IMR-90 (cell line): Measurements from ENCODE around the gene WDR62. TPM values are rescaled to one million over a fixed set of nuclear protein-coding genes. Genes with fewer than 3 reads are reported as not detected.

Experiments
- ATAC-seq: fragments of 200-7000 bp; cut with Tn5 transposase; 2 replicates; pipeline ENCODE4 v1.9.1; 2020; ENCODE audit warnings: low read depth, mild to moderate bottlenecking, moderate library complexity
- BruUV-seq: library from RNA; stranded (reverse); fragments of 400-500 nt; replicated peaks from 2 replicates; lab custom pipeline; 2021; lab: Mats Ljungman, UMichigan
- CTCF ChIA-PET: fragments of 300-600 bp; formaldehyde crosslinking; extraction: SDS; loops from one replicate; lab custom pipeline; 2021; ENCODE audit warnings: antibody characterized with exemption; lab: Yijun Ruan, JAX
- POLR2A ChIA-PET: fragments of 300-600 bp; sonication (Branson Sonifier 250); formaldehyde crosslinking; loops from one replicate; lab custom pipeline; 2022; ENCODE audit warnings: antibody characterized with exemption; ENCODE audit not compliant: unreplicated experiment; lab: Charles Lee
- DNase-seq: peaks from one replicate; pipeline ENCODE4 v3.0.0; 2013
- H2AFZ ChIP-seq: replicated peaks from 2 replicates; pipeline ENCODE3; 2013; ENCODE audit warnings: low read length, mild to moderate bottlenecking; ENCODE audit not compliant: poor library complexity
- H2AK5ac ChIP-seq: 2 replicates; pipeline ENCODE4 v1.6.1; 2013; ENCODE audit warnings: low read depth, low read length, inconsistent platforms
- H2AK9ac ChIP-seq: replicated peaks from 2 replicates; pipeline ENCODE3; 2013; ENCODE audit warnings: mild to moderate bottlenecking, low read depth, low read length, moderate library complexity; ENCODE audit not compliant: poor library complexity
- H2BK120ac ChIP-seq: 2 replicates; pipeline ENCODE4 v1.6.1; 2013; ENCODE audit warnings: low read depth, low read length, inconsistent platforms
- H2BK15ac ChIP-seq: 3 replicates; pipeline ENCODE4 v1.6.1; 2013; ENCODE audit warnings: low read depth, low read length, inconsistent platforms
- H2BK20ac ChIP-seq: 2 replicates; pipeline ENCODE4 v1.6.1; 2013; ENCODE audit warnings: low read depth, mild to moderate bottlenecking, inconsistent platforms, low read length, moderate library complexity
- H2BK5ac ChIP-seq: 2 replicates; pipeline ENCODE4 v1.6.1; 2013; ENCODE audit warnings: mild to moderate bottlenecking, low read depth, low read length, inconsistent platforms; ENCODE audit not compliant: poor library complexity, severe bottlenecking
- H3K14ac ChIP-seq: replicated peaks from 2 replicates; pipeline ENCODE4 v1.6.1; 2013; ENCODE audit warnings: low read depth, low read length, inconsistent platforms
- H3K18ac ChIP-seq: 2 replicates; pipeline ENCODE4 v1.6.1; 2013; ENCODE audit warnings: low read depth, low read length, control low read depth
- H3K23ac ChIP-seq: 2 replicates; pipeline ENCODE4 v1.6.1; 2013; ENCODE audit warnings: low read depth, low read length, inconsistent platforms
- H3K27ac ChIP-seq: 2 replicates; pipeline ENCODE4 v1.5.1; 2013; ENCODE audit warnings: mild to moderate bottlenecking, control low read depth, low read length; ENCODE audit not compliant: insufficient read depth
- H3K27me3 ChIP-seq: 2 replicates; pipeline ENCODE4 v1.6.1; 2013; ENCODE audit warnings: low read length; ENCODE audit not compliant: control insufficient read depth, insufficient read depth
- H3K36me3 ChIP-seq: 2 replicates; pipeline ENCODE4 v1.6.1; 2013; ENCODE audit warnings: low read length, mixed read lengths; ENCODE audit not compliant: control insufficient read depth, insufficient read depth
- H3K4ac ChIP-seq: 2 replicates; pipeline ENCODE4 v1.6.1; 2013; ENCODE audit warnings: low read depth, low read length, inconsistent platforms
- H3K4me1 ChIP-seq: 2 replicates; pipeline ENCODE4 v1.6.1; 2013; ENCODE audit warnings: low read length, mixed read lengths; ENCODE audit not compliant: control insufficient read depth, insufficient read depth
- H3K4me2 ChIP-seq: 2 replicates; pipeline ENCODE4 v1.6.1; 2013; ENCODE audit warnings: low read depth, mild to moderate bottlenecking, control low read depth, low read length, moderate library complexity
- H3K4me3 ChIP-seq: 2 replicates; pipeline ENCODE4 v1.5.1; 2013; ENCODE audit warnings: low read depth, mild to moderate bottlenecking, control low read depth, low read length, moderate library complexity; ENCODE audit not compliant: insufficient read depth
- H3K56ac ChIP-seq: 2 replicates; pipeline ENCODE4 v1.6.1; 2013; ENCODE audit warnings: low read length, inconsistent platforms; ENCODE audit not compliant: insufficient read depth; ENCODE audit errors: extremely low read depth
- H3K79me1 ChIP-seq, 2 experiments: 2 replicates each; pipeline ENCODE4 v1.6.1; 2013; ENCODE audit warnings: low read length in 2 of 2, inconsistent platforms in 1 of 2, low read depth in 1 of 2
- H3K9ac ChIP-seq: 2 replicates; pipeline ENCODE4 v1.6.1; 2013; ENCODE audit warnings: low read depth, low read length, control low read depth
- H3K9me1 ChIP-seq: 2 replicates; pipeline ENCODE4 v1.6.1; 2013; ENCODE audit warnings: low read length, inconsistent platforms; ENCODE audit not compliant: insufficient read depth
- H3K9me3 ChIP-seq: 2 replicates; pipeline ENCODE4 v1.6.1; 2013; ENCODE audit warnings: low read length; ENCODE audit not compliant: control insufficient read depth, insufficient read depth
- H4K20me1 ChIP-seq: 2 replicates; pipeline ENCODE4 v1.6.1; 2013; ENCODE audit warnings: low read length, inconsistent platforms; ENCODE audit not compliant: insufficient read depth
- H4K5ac ChIP-seq: 2 replicates; pipeline ENCODE4 v1.6.1; 2013; ENCODE audit warnings: mild to moderate bottlenecking, low read depth, low read length, control low read depth
- H4K8ac ChIP-seq, 2 experiments: 2 replicates each; pipeline ENCODE4 v1.6.1; 2013; ENCODE audit warnings: low read depth in 2 of 2, low read length in 2 of 2, control low read depth in 1 of 2, inconsistent platforms in 1 of 2
- H4K91ac ChIP-seq: 2 replicates; pipeline ENCODE4 v1.6.1; 2013; ENCODE audit warnings: low read depth, low read length, inconsistent platforms; ENCODE audit not compliant: insufficient read depth
- BHLHE40 ChIP-seq: fragments of 150-350 bp; IDR thresholded peaks from 2 replicates; pipeline ENCODE4 v1.6.1; 2016; ENCODE audit warnings: mild to moderate bottlenecking, low read depth, low read length
- CEBPB ChIP-seq: IDR thresholded peaks from 2 replicates; pipeline ENCODE4 v1.6.1; 2012; ENCODE audit warnings: low read depth, low read length, improper control_type of control experiment
- CHD1 ChIP-seq: IDR thresholded peaks from 2 replicates; pipeline ENCODE4 v1.6.1; 2012; ENCODE audit warnings: low read depth, low read length, improper control_type of control experiment
- FOS ChIP-seq: fragments of 150-350 bp; IDR thresholded peaks from 2 replicates; pipeline ENCODE4 v1.6.1; 2016; ENCODE audit warnings: low read depth, low read length
- MAFK ChIP-seq: IDR thresholded peaks from 2 replicates; pipeline ENCODE4 v1.6.1; 2012; ENCODE audit warnings: low read depth, low read length, improper control_type of control experiment
- MAZ ChIP-seq: IDR thresholded peaks from 2 replicates; pipeline ENCODE4 v1.6.1; 2012; ENCODE audit warnings: low read depth, mild to moderate bottlenecking, low read length, improper control_type of control experiment, moderate library complexity, borderline replicate concordance
- MXI1 ChIP-seq: IDR thresholded peaks from 2 replicates; pipeline ENCODE4 v1.6.1; 2012; ENCODE audit warnings: low read depth, mild to moderate bottlenecking, low read length, moderate library complexity, borderline replicate concordance
- NFE2L2 ChIP-seq: fragments of 150-350 bp; IDR thresholded peaks from 2 replicates; pipeline ENCODE4 v1.6.1; 2016; ENCODE audit warnings: low read depth, mild to moderate bottlenecking, low read length
- POLR2A ChIP-seq: IDR thresholded peaks from 2 replicates; pipeline ENCODE4 v1.6.1; 2012; ENCODE audit warnings: mild to moderate bottlenecking, low read depth, low read length
- RAD21 ChIP-seq: IDR thresholded peaks from 2 replicates; pipeline ENCODE4 v1.6.1; 2012; ENCODE audit warnings: low read length, improper control_type of control experiment
- RCOR1 ChIP-seq: IDR thresholded peaks from 2 replicates; pipeline ENCODE4 v1.6.1; 2012; ENCODE audit warnings: mild to moderate bottlenecking, low read length, improper control_type of control experiment; ENCODE audit not compliant: insufficient replicate concordance
- RFX5 ChIP-seq: IDR thresholded peaks from 2 replicates; pipeline ENCODE4 v1.8.0; 2012; ENCODE audit warnings: low read depth, mild to moderate bottlenecking, low read length, moderate library complexity
- SMC3 ChIP-seq: fragments of 150-350 bp; IDR thresholded peaks from 2 replicates; pipeline ENCODE4 v1.6.1; 2016; ENCODE audit warnings: low read depth, mild to moderate bottlenecking, antibody characterized with exemption, low read length, moderate library complexity
- WGBS, 2 experiments: methylation state at CpG; one replicate each; pipeline versions ENCODE4 v1.1.5 to v1.1.7; 2013; ENCODE audit warnings: missing lambda C conversion rate in 2 of 2; ENCODE audit not compliant: insufficient read length in 1 of 2; ENCODE audit errors: extremely low coverage in 2 of 2; 5-methylcytosine and 5-hydroxymethylcytosine counted together
- dilution Hi-C: fragments of 300-500 bp; cut with HindIII; formaldehyde crosslinking; loops from one replicate; pipeline ENCODE4 v1.14.3; 2018; ENCODE audit warnings: low sequenced_read_pairs; ENCODE audit not compliant: unreplicated experiment
- in situ Hi-C: fragments of 300-500 bp; cut with MboI; formaldehyde crosslinking; loops from 3 replicates; pipeline ENCODE4 v1.14.3; 2019; ENCODE audit warnings: low sequenced_read_pairs, inconsistent platforms, mixed read lengths
- intact Hi-C: fragments of 100-400 bp; cut with micrococcal nuclease; formaldehyde crosslinking; loops from 2 replicates; pipeline ENCODE4 v1.10.0; 2022
- polyA plus RNA-seq, 3 experiments: library from polyadenylated mRNA; depleted of rRNA; stranded (reverse); fragments of >200 nt; gene quantifications; 2 replicates each; pipeline ENCODE4 v1.2.3, GENCODE V29; 2012; ENCODE audit warnings: low replicate concordance in 1 of 3
- total RNA-seq: library from RNA; depleted of rRNA; stranded (reverse); fragments of >200 nt; gene quantifications from 2 replicates; pipeline ENCODE4 v1.2.3, GENCODE V29; 2012
- TF ChIP-seq, protein P1 (sequence below): fragments of 150-350 bp; IDR thresholded peaks from 2 replicates; pipeline ENCODE4 v1.6.1; 2016; ENCODE audit warnings: low read depth, mild to moderate bottlenecking, low read length, moderate library complexity, borderline replicate concordance
- TF ChIP-seq, protein P2 (sequence below): fragments of 150-350 bp; IDR thresholded peaks from 2 replicates; pipeline ENCODE4 v1.6.1; 2017; ENCODE audit warnings: mild to moderate bottlenecking, antibody characterized with exemption, low read length, low read depth
- TF ChIP-seq, protein P3 (sequence below): conservative IDR thresholded peaks from 2 replicates; pipeline ENCODE4 v1.5.1; 2012; ENCODE audit warnings: mild to moderate bottlenecking, low read depth, low read length, improper control_type of control experiment

The WDR62 gene
- total and polyA plus RNA-seq, 2 of the 4 experiments (the other 2 are of a cell fraction): 4.5 to 7.0 TPM

DNA sequence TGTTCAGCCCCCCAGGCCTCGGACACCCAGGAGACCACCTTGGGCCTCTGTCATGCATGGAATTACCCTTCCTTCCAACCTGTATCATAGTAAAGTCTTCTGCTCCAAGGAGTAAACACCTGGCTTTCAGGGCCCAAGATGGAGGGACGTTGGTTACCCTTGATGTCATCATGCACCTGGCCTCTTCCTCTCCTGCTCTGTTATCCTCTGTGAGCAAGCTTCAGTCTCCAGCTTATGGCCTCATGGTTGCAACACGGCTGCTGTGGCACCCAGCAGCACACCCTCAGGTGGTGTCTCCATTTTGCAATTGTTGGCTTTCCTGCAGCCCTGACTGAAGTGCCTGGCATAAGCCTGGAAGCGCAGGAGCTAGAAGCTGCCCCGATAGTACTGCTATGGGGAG is 52.3 kb downstream of the WDR62 start:
- intact Hi-C loops (no loop called here), dilution Hi-C loops (no loop called here), in situ Hi-C loops (no loop called here)
- ChIA-PET POLR2A (no interaction called here), CTCF (interaction anchor here (1.5 kb wide), 1 partner anchor 21 kb away, joined by 4 read pairs; no protein-coding TSS in a partner anchor)
- Histone ChIP-seq H3K9me1 (no peaks in the 10 kb centered on the region), H3K14ac (no peak overlapping the region), H2AK5ac (no peak overlapping the region), H3K36me3 (peaks cover 11% of the 10 kb centered on the region), H3K27me3 (no peaks in the 10 kb centered on the region), H2BK15ac (no peak overlapping the region), H3K4me3 (no peak overlapping the region), H3K79me1 (peaks cover 0 to 3% of the 10 kb centered on the region in 2 experiments; a peak in 1 of 4 replicates), H3K18ac (no peak overlapping the region), H2BK20ac (no peak overlapping the region), H2AFZ (no peak overlapping the region), H4K20me1 (no peaks in the 10 kb centered on the region), H3K4me1 (no peaks in the 10 kb centered on the region), H4K91ac (no peak overlapping the region), H3K23ac (no peak overlapping the region), H3K56ac (no peak overlapping the region), H3K4me2 (no peak overlapping the region), H4K8ac (no peak overlapping the region), H3K4ac (no peak overlapping the region), H3K27ac (no peak overlapping the region), H3K9ac (no peak overlapping the region), H3K9me3 (no peaks in the 10 kb centered on the region), H2BK120ac (no peak overlapping the region), H2AK9ac (no peak overlapping the region), H4K5ac (no peak overlapping the region), H2BK5ac (no peak overlapping the region)
- TF ChIP-seq, protein P1, sequence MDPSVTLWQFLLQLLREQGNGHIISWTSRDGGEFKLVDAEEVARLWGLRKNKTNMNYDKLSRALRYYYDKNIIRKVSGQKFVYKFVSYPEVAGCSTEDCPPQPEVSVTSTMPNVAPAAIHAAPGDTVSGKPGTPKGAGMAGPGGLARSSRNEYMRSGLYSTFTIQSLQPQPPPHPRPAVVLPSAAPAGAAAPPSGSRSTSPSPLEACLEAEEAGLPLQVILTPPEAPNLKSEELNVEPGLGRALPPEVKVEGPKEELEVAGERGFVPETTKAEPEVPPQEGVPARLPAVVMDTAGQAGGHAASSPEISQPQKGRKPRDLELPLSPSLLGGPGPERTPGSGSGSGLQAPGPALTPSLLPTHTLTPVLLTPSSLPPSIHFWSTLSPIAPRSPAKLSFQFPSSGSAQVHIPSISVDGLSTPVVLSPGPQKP: no peak
- no peak for TF ChIP-seq FOS
- TF ChIP-seq, protein P2, sequence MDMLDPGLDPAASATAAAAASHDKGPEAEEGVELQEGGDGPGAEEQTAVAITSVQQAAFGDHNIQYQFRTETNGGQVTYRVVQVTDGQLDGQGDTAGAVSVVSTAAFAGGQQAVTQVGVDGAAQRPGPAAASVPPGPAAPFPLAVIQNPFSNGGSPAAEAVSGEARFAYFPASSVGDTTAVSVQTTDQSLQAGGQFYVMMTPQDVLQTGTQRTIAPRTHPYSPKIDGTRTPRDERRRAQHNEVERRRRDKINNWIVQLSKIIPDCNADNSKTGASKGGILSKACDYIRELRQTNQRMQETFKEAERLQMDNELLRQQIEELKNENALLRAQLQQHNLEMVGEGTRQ: no peak
- no peak for TF ChIP-seq NFE2L2
- no peak for TF ChIP-seq BHLHE40
- TF ChIP-seq POLR2A: no peak
- no peak for TF ChIP-seq MXI1
- TF ChIP-seq MAFK: no peak
- no peak for TF ChIP-seq CHD1
- no peak for TF ChIP-seq RFX5
- no peak for TF ChIP-seq MAZ
- TF ChIP-seq RCOR1: no peak
- TF ChIP-seq, protein P3, sequence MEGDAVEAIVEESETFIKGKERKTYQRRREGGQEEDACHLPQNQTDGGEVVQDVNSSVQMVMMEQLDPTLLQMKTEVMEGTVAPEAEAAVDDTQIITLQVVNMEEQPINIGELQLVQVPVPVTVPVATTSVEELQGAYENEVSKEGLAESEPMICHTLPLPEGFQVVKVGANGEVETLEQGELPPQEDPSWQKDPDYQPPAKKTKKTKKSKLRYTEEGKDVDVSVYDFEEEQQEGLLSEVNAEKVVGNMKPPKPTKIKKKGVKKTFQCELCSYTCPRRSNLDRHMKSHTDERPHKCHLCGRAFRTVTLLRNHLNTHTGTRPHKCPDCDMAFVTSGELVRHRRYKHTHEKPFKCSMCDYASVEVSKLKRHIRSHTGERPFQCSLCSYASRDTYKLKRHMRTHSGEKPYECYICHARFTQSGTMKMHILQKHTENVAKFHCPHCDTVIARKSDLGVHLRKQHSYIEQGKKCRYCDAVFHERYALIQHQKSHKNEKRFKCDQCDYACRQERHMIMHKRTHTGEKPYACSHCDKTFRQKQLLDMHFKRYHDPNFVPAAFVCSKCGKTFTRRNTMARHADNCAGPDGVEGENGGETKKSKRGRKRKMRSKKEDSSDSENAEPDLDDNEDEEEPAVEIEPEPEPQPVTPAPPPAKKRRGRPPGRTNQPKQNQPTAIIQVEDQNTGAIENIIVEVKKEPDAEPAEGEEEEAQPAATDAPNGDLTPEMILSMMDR: no peak
- no peak for TF ChIP-seq SMC3
- no peak for TF ChIP-seq CEBPB
- TF ChIP-seq RAD21: no peak
- ATAC-seq (no peak), DNase-seq (no peak)
- 88% methylated on average over 5 of the region's 5 CpGs; no CpG with 5 or more reads in 1 of the 2 experiments for WGBS, 2 experiments
- BruUV-seq: no TSS peak
